Neural cell (in vitro differentiated cells): ENCODE data around the gene DSCAM. TPM values are rescaled to one million over a fixed set of nuclear protein-coding genes. Genes with fewer than 3 reads are reported as not detected.

Experiments used
- H2AFZ ChIP-seq: fragments of 200-600, 300-800 bp; sonication (generic), shearing (Covaris generic); 2 replicates; pipeline ENCODE4 v1.6.0; 2014; ENCODE audit warnings: low read depth, mild to moderate bottlenecking, antibody characterized with exemption, low read length, moderate library complexity
- H3F3A ChIP-seq: fragments of 200-600 bp; shearing (Covaris generic); 2 replicates; pipeline ENCODE4 v1.6.1; 2016; ENCODE audit warnings: mild to moderate bottlenecking, moderate library complexity, mixed read lengths, antibody characterized with exemption, low read length; ENCODE audit not compliant: insufficient read depth, poor library complexity, severe bottlenecking
- H3K27ac ChIP-seq: fragments of 200-600, 300-800 bp; sonication (generic), shearing (Covaris generic); 2 replicates; pipeline ENCODE4 v1.5.1; 2014; ENCODE audit warnings: mild to moderate bottlenecking, low read length, moderate library complexity
- H3K27me3 ChIP-seq: fragments of 300-800, 200-600 bp; sonication (generic), shearing (Covaris generic); 2 replicates; pipeline ENCODE4 v1.6.0; 2014; ENCODE audit warnings: mild to moderate bottlenecking, low read depth, low read length, moderate library complexity; ENCODE audit not compliant: insufficient read depth
- H3K36me3 ChIP-seq: fragments of 300-800, 200-600 bp; sonication (generic), shearing (Covaris generic); 2 replicates; pipeline ENCODE4 v1.5.1; 2014; ENCODE audit warnings: mild to moderate bottlenecking, antibody characterized with exemption, low read length, moderate library complexity; ENCODE audit not compliant: insufficient read depth
- H3K4me2 ChIP-seq: fragments of 300-800, 200-600 bp; sonication (generic), shearing (Covaris generic); 2 replicates; pipeline ENCODE4 v1.6.0; 2014; ENCODE audit warnings: mild to moderate bottlenecking, low read length
- H3K4me3 ChIP-seq: fragments of 300-800, 200-600 bp; sonication (generic), shearing (Covaris generic); 2 replicates; pipeline ENCODE4 v1.5.1; 2014; ENCODE audit warnings: mild to moderate bottlenecking, low read length, moderate library complexity
- H3K79me2 ChIP-seq: fragments of 200-600 bp; shearing (Covaris generic); replicated peaks from 2 replicates; pipeline ENCODE4 v1.6.0; 2014; ENCODE audit warnings: mild to moderate bottlenecking, low read length, moderate library complexity; ENCODE audit not compliant: insufficient read depth
- H3K9ac ChIP-seq: fragments of 300-800, 200-600 bp; sonication (generic), shearing (Covaris generic); 2 replicates; pipeline ENCODE4 v1.6.1; 2016; ENCODE audit warnings: mild to moderate bottlenecking, low read length, mixed read lengths
- H3K9me2 ChIP-seq: fragments of 200-600 bp; shearing (Covaris generic); 2 replicates; pipeline ENCODE4 v1.6.1; 2016; ENCODE audit warnings: mild to moderate bottlenecking, low read length, mixed read lengths; ENCODE audit not compliant: insufficient read depth
- H3K9me3 ChIP-seq: fragments of 200-600, 300-800 bp; sonication (generic), shearing (Covaris generic); 2 replicates; pipeline ENCODE4 v1.6.1; 2016; ENCODE audit warnings: mild to moderate bottlenecking, mixed run types, low read length, moderate library complexity, mixed read lengths
- H4K20me1 ChIP-seq: fragments of 200-600 bp; shearing (Covaris generic); 2 replicates; pipeline ENCODE4 v1.6.1; 2016; ENCODE audit warnings: mild to moderate bottlenecking, mixed run types; ENCODE audit not compliant: insufficient read depth
- CTCF ChIP-seq: fragments of 450-650 bp; IDR thresholded peaks from 2 replicates; pipeline ENCODE4 v1.5.1; 2014; ENCODE audit warnings: antibody characterized with exemption, mild to moderate bottlenecking, moderate library complexity; ENCODE audit not compliant: poor library complexity, severe bottlenecking
- EP300 ChIP-seq: fragments of 450-650 bp; conservative IDR thresholded peaks from 2 replicates; pipeline ENCODE4 v1.6.1; 2014; ENCODE audit warnings: antibody characterized with exemption, mild to moderate bottlenecking, moderate library complexity; ENCODE audit not compliant: poor library complexity, severe bottlenecking
- EZH2 ChIP-seq: fragments of 200-600, 300-800 bp; shearing (Covaris generic), sonication (generic); IDR thresholded peaks from 2 replicates; pipeline ENCODE4 v1.6.1; 2014; ENCODE audit warnings: antibody characterized with exemption, low read length, borderline replicate concordance, mild to moderate bottlenecking; ENCODE audit not compliant: insufficient read depth, poor library complexity, severe bottlenecking
- MXI1 ChIP-seq: fragments of 450-650 bp; conservative IDR thresholded peaks from 2 replicates; pipeline ENCODE4 v1.6.1; 2014; ENCODE audit warnings: antibody characterized with exemption, mild to moderate bottlenecking; ENCODE audit not compliant: poor library complexity, severe bottlenecking
- POLR2AphosphoS5 ChIP-seq: IDR thresholded peaks from 2 replicates; pipeline ENCODE4 v1.6.1; 2012
- RAD21 ChIP-seq: fragments of 450-650 bp; conservative IDR thresholded peaks from 2 replicates; pipeline ENCODE4 v1.6.1; 2014; ENCODE audit warnings: antibody characterized with exemption, mild to moderate bottlenecking, moderate library complexity
- SMC3 ChIP-seq: fragments of 450-650 bp; conservative IDR thresholded peaks from 2 replicates; pipeline ENCODE4 v1.6.1; 2014; ENCODE audit warnings: antibody characterized with exemption, mild to moderate bottlenecking, moderate library complexity; ENCODE audit not compliant: poor library complexity
- TAF1 ChIP-seq: IDR thresholded peaks from 2 replicates; pipeline ENCODE4 v1.6.1; 2012; ENCODE audit warnings: low read depth
- polyA plus RNA-seq: library from polyadenylated mRNA; depleted of rRNA; stranded (reverse); fragments of >200 nt; gene quantifications from 2 replicates; pipeline ENCODE4 v1.2.3, GENCODE V29; 2014
- TF ChIP-seq, protein P1 (sequence below): IDR thresholded peaks from 2 replicates; pipeline ENCODE4 v1.6.1; 2012; ENCODE audit warnings: borderline replicate concordance

Gene DSCAM
- polyA plus RNA-seq, 1 donor from 2014 or later = 5.3 TPM

DNA sequence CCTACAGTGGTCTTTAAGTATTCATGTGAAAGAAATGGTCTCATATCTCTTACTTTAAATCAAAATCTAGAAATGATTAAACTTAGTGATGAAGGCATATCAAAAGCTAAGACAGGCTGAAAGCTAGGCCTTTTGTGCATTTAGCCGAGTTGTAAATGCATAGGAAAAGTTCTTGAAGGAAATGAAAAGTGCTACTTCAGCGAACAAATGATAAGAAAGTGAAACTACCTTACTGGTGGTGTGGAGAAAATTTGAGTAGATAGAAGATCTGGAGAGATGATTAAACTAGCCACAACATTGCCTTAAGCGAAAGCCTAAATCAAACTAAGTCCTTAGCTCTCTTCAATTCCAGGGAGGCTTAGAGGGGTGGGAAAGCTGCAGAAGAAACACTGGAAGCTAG, 147.6 kb downstream of the DSCAM start:
- Histone ChIP-seq H3K36me3 (no peaks in the 10 kb centered on the region), H3K4me2 (no peak overlapping the region), H3K27ac (no peak overlapping the region), H3K9me2 (no peaks in the 10 kb centered on the region), H4K20me1 (no peaks in the 10 kb centered on the region), H3F3A (no peaks in the 10 kb centered on the region), H3K4me3 (no peak overlapping the region), H3K9ac (no peak overlapping the region), H3K9me3 (no peaks in the 10 kb centered on the region), H3K79me2 (no peaks in the 10 kb centered on the region), H2AFZ (no peak overlapping the region), H3K27me3 (no peaks in the 10 kb centered on the region)
- TF ChIP-seq EP300 (no peak), EZH2 (no peak), RAD21 (no peak), MXI1 (no peak), TAF1 (no peak), SMC3 (no peak), CTCF (no peak), POLR2AphosphoS5 (no peak)
- TF ChIP-seq, protein P1, sequence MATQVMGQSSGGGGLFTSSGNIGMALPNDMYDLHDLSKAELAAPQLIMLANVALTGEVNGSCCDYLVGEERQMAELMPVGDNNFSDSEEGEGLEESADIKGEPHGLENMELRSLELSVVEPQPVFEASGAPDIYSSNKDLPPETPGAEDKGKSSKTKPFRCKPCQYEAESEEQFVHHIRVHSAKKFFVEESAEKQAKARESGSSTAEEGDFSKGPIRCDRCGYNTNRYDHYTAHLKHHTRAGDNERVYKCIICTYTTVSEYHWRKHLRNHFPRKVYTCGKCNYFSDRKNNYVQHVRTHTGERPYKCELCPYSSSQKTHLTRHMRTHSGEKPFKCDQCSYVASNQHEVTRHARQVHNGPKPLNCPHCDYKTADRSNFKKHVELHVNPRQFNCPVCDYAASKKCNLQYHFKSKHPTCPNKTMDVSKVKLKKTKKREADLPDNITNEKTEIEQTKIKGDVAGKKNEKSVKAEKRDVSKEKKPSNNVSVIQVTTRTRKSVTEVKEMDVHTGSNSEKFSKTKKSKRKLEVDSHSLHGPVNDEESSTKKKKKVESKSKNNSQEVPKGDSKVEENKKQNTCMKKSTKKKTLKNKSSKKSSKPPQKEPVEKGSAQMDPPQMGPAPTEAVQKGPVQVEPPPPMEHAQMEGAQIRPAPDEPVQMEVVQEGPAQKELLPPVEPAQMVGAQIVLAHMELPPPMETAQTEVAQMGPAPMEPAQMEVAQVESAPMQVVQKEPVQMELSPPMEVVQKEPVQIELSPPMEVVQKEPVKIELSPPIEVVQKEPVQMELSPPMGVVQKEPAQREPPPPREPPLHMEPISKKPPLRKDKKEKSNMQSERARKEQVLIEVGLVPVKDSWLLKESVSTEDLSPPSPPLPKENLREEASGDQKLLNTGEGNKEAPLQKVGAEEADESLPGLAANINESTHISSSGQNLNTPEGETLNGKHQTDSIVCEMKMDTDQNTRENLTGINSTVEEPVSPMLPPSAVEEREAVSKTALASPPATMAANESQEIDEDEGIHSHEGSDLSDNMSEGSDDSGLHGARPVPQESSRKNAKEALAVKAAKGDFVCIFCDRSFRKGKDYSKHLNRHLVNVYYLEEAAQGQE = no peak

DNA sequence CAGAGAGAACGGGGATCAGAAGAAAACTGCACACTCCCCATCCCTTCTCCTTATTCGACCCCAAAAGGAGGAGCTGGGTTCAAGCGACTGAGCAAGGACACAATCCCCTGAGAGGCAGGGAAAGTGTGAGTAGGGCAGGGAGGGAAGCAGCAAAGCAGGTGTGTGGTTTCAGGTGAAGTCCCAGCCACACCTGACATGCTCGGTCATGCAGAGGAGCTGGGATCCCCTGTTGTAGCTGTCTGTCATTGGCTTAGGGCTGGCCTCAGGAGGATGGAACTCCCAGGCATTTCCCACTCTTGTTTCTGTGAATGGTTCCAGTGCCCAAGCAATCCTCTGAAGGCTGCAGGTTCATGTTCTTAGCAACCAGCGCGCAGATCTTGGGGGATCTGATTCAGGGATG, 150.7 kb downstream of the DSCAM start:
- TF ChIP-seq CTCF (no peak), SMC3 (no peak), POLR2AphosphoS5 (no peak), EP300 (no peak), RAD21 (no peak), TAF1 (no peak), EZH2 (no peak), MXI1 (no peak)
- TF ChIP-seq, protein P1 = no peak
- Histone ChIP-seq H2AFZ (no peak overlapping the region), H3K4me3 (no peak overlapping the region), H3K79me2 (no peaks in the 10 kb centered on the region), H4K20me1 (no peaks in the 10 kb centered on the region), H3K9me2 (no peaks in the 10 kb centered on the region), H3K4me2 (no peak overlapping the region), H3K9ac (no peak overlapping the region), H3K9me3 (no peaks in the 10 kb centered on the region), H3K27ac (no peak overlapping the region), H3K27me3 (no peaks in the 10 kb centered on the region), H3F3A (no peaks in the 10 kb centered on the region), H3K36me3 (peaks cover 4% of the 10 kb centered on the region)
